ENCODE measurements around the gene PRR19. TPM values are rescaled to one million over a fixed set of nuclear protein-coding genes. Genes with fewer than 3 reads are reported as not detected.

PRR19 gene
- total and polyA plus RNA-seq, 3 donors from 2014 or later: 16.8 to 37.4 (median 18.3) TPM

DNA sequence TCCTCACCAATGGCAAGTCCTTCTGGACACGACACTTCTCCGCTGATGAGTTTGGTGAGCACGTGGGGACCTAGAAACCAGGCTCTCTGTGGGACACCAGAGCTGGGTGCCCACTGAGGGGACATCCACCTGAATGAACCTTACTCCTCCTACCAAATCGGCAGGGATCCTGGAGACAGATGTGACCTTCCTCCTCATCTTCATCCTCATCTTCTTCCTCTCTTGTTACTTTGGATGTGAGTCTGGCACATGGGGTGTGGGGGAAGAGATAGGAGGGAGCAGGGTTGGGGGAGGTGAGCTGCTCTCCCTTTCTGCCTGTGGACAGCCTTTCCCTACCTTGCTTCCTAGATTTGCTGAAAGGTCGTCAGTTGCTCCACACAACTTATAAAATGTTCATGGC lies 13.1 kb downstream of the PRR19 start:
- H3K36me3 ChIP-seq (ENCODE audit: low read depth, missing control alignments): no peaks in the 10 kb centered on the region
- no peaks in the 10 kb centered on the region for H3K27me3 ChIP-seq
- 79 to 85% methylated on average over 5 of the region's 5 CpGs for WGBS, 2 donors
- intact Hi-C loops (cut with DNase I; ENCODE audit: low total_unique reads): no loop called here
- TF ChIP-seq, protein P1, sequence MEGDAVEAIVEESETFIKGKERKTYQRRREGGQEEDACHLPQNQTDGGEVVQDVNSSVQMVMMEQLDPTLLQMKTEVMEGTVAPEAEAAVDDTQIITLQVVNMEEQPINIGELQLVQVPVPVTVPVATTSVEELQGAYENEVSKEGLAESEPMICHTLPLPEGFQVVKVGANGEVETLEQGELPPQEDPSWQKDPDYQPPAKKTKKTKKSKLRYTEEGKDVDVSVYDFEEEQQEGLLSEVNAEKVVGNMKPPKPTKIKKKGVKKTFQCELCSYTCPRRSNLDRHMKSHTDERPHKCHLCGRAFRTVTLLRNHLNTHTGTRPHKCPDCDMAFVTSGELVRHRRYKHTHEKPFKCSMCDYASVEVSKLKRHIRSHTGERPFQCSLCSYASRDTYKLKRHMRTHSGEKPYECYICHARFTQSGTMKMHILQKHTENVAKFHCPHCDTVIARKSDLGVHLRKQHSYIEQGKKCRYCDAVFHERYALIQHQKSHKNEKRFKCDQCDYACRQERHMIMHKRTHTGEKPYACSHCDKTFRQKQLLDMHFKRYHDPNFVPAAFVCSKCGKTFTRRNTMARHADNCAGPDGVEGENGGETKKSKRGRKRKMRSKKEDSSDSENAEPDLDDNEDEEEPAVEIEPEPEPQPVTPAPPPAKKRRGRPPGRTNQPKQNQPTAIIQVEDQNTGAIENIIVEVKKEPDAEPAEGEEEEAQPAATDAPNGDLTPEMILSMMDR (IDR thresholded peaks at IDR 0.05): no peak
- TF ChIP-seq POLR2A (IDR thresholded peaks at IDR 0.05): no peak
- H3K9me3 ChIP-seq: no peaks in the 10 kb centered on the region
- no peak for DNase-seq
- H3K4me3 ChIP-seq: no peak overlapping the region
- no peak overlapping the region for H3K27ac ChIP-seq
- peaks cover 4% of the 10 kb centered on the region for H3K4me1 ChIP-seq

DNA sequence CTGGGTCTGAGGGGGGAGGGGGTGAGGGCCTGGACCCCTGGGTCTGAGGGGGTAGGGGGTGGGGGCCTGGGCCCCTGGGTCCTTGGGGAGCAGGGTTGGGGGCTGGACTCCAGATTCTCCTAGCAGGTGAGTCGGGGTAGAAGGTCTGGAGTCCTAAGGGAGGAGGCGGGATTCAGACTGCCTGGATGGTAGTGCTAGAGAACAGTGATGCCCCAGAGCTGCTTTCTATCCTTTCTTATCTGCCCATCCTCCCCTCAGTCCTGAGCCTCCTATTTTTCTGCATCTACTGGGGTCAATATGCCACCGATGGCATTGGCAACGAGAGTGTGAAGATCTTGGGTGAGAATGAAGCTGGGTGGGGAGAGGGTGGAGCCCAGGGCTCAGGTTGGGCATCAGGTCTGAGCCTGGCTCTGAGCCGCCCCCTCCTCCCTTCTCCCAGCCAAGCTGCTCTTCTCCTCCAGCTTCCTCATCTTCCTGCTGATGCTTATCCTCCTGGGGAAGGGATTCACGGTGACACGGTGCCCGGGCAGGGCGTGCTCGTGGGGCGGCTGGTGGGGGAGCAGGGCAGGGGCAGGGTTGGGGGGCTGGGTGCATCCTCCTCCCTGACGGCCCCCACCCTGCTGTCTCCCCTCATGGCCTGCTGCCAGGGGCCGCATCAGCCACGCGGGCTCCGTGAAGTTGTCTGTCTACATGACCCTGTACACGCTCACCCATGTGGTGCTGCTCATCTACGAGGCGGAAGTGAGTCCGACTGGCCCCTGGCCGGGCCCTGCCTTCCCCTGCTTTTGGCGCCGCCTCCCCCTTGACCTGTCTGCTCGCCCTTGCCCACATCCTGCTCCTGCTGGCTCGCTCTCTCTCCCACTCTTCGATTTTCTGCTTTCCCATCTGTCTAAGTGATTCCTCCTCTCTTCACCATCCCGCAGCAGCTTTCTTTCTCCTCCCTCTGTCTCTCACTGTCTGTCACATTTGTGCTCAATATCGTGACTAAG lies 14.6 kb downstream of the PRR19 start:
- Histone ChIP-seq H3K9me3 (no peaks in the 10 kb centered on the region), H3K36me3 (ENCODE audit: low read depth, missing control alignments) (no peaks in the 10 kb centered on the region), H3K4me1 (peaks cover 4% of the 10 kb centered on the region), H3K27ac (no peak overlapping the region), H3K4me3 (no peak overlapping the region), H3K27me3 (no peaks in the 10 kb centered on the region)
- intact Hi-C loops (cut with DNase I; ENCODE audit: low total_unique reads): no loop called here
- no peak for DNase-seq
- TF ChIP-seq, protein P1 (IDR thresholded peaks at IDR 0.05): no peak
- TF ChIP-seq POLR2A (IDR thresholded peaks at IDR 0.05): no peak
- WGBS, 2 donors: 56 to 60% methylated on average over 23 to 28 of the region's 28 CpGs

DNA sequence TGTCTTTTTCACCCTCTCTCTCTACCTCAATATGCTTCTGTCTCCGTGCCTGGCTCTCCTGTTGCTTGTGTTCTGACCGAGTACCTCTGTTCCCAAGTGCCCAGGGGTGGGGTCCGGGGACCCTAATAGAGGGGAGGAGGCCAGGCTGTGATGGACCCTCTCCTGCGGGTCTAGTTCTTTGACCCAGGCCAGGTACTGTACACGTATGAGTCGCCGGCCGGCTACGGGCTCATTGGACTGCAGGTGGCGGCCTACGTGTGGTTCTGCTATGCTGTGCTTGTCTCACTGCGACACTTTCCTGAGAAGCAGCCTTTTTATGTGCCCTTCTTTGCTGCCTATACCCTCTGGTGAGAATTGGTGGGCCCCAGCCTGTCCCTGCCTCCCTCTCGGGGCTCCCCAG lies 15.6 kb downstream of the PRR19 start:
- no peaks in the 10 kb centered on the region for H3K9me3 ChIP-seq
- peaks cover 4% of the 10 kb centered on the region for H3K4me1 ChIP-seq
- WGBS, 2 donors: 94 to 95% methylated on average over 13 of the region's 13 CpGs
- no peak overlapping the region for H3K4me3 ChIP-seq
- H3K36me3 ChIP-seq (ENCODE audit: low read depth, missing control alignments): no peaks in the 10 kb centered on the region
- no peaks in the 10 kb centered on the region for H3K27me3 ChIP-seq
- intact Hi-C loops (cut with DNase I; ENCODE audit: low total_unique reads): no loop called here
- no peak for DNase-seq
- no peak for TF ChIP-seq POLR2A (IDR thresholded peaks at IDR 0.05)
- TF ChIP-seq, protein P1 (IDR thresholded peaks at IDR 0.05): no peak
- H3K27ac ChIP-seq: no peak overlapping the region

DNA sequence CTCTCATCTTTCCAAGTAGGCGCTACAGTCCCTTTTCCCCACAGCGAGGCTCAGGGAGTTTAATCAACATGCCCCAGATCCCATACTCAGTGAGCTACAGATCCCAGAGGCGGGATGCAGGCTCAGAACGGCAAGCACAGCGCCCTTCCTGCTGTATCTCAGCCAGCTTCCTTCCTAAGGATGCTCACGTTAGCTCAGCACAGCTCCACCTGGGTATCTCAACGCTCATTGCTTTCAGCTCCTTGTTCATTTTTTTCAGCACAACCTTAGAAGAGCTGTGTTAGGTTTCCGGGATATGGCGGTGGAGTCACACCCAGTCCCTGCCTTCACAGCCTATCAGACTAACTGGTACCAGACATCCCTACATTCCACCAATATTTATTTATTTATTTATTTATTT lies 20.4 kb downstream of the PRR19 start:
- Histone ChIP-seq H3K4me1 (peaks cover 17% of the 10 kb centered on the region), H3K27ac (no peak overlapping the region), H3K4me3 (no peak overlapping the region), H3K9me3 (no peaks in the 10 kb centered on the region), H3K27me3 (no peaks in the 10 kb centered on the region), H3K36me3 (ENCODE audit: low read depth, missing control alignments) (no peaks in the 10 kb centered on the region)
- 83% methylated on average over 9 of the region's 9 CpGs for WGBS, 2 donors
- TF ChIP-seq, protein P1 (IDR thresholded peaks at IDR 0.05): no peak
- TF ChIP-seq POLR2A (IDR thresholded peaks at IDR 0.05): no peak
- DNase-seq: no peak
- intact Hi-C loops (cut with DNase I; ENCODE audit: low total_unique reads): no loop called here

All from testis (tissue), 3 donors.